Stimulated activated CD4-positive, alpha-beta T cell treated with anti-CD3 and anti-CD28 coated beads, Interleukin-15, amount 100 ng/mL, for 1 hour (primary cell): ENCODE measurements around the gene EYA2.

Experiments
- DNase-seq, 2 donors: peaks; one replicate each; pipeline ENCODE4 v3.0.0-alpha.2; 2020; ENCODE audit warnings: low read depth in 1 of 2, low spot score in 1 of 2

The EYA2 gene

GRCh38 chr20:47063407-47063806 is 168.8 kb downstream of the EYA2 start:
- DNase-seq = no peak

GRCh38 chr20:47063808-47064207 is 169.2 kb downstream of the EYA2 start:
- DNase-seq = no peak

- no peak for DNase-seq
Measured at GRCh38 chr20:47066484-47067270, 172.0 kb downstream of the EYA2 start.

- DNase-seq = no peak
Measured at GRCh38 chr20:47067776-47068175, 173.1 kb downstream of the EYA2 start.

GRCh38 chr20:47070176-47070575 is 175.5 kb downstream of the EYA2 start:
- no peak for DNase-seq

GRCh38 chr20:47071646-47072185 is 177.1 kb downstream of the EYA2 start:
- DNase-seq = no peak

- DNase-seq = no peak
Measured at GRCh38 chr20:47073766-47074475, 179.3 kb downstream of the EYA2 start.

- no peak for DNase-seq
Measured at GRCh38 chr20:47075263-47075662, 180.6 kb downstream of the EYA2 start.

- no peak for DNase-seq
Measured at GRCh38 chr20:47079047-47079446, 184.4 kb downstream of the EYA2 start.

GRCh38 chr20:47080365-47080764 is 185.7 kb downstream of the EYA2 start:
- DNase-seq = no peak

GRCh38 chr20:47086316-47086715 is 191.7 kb downstream of the EYA2 start:
- no peak for DNase-seq

- no peak for DNase-seq
Measured at GRCh38 chr20:47088335-47088734, 193.7 kb downstream of the EYA2 start.

- DNase-seq = no peak
Measured at GRCh38 chr20:47089151-47089550, 194.5 kb downstream of the EYA2 start.

GRCh38 chr20:47090835-47091234 is 196.2 kb downstream of the EYA2 start:
- DNase-seq = no peak

GRCh38 chr20:47093320-47093966 is 198.8 kb downstream of the EYA2 start:
- DNase-seq = no peak

- no peak for DNase-seq
Measured at GRCh38 chr20:47095690-47096089, 201.0 kb downstream of the EYA2 start.

GRCh38 chr20:47097691-47098622 is 203.3 kb downstream of the EYA2 start:
- no peak for DNase-seq

GRCh38 chr20:47099093-47099492 is 204.4 kb downstream of the EYA2 start:
- DNase-seq = no peak

- no peak for DNase-seq
Measured at GRCh38 chr20:47099825-47100441, 205.3 kb downstream of the EYA2 start.

- DNase-seq = no peak
Measured at GRCh38 chr20:47102629-47103028, 208.0 kb downstream of the EYA2 start.
